ENCODE results near the gene BCLAF3.

BCLAF3 gene

GRCh38 chrX:19990556-19991349 is at the start of gene BCLAF3:
BCLAF3 (minus strand) TSS chrX:19991061; CDS start chrX:19970264, 20,797 bp downstream.
- peak; percentile 84 for DNase-seq

- no peak for DNase-seq
Observed at GRCh38 chrX:20038966-20039365, 48.1 kb upstream of the BCLAF3 start.

- no peak for DNase-seq
Observed at GRCh38 chrX:20037186-20037585, 46.3 kb upstream of the BCLAF3 start.

- DNase-seq = no peak
Observed at GRCh38 chrX:20032201-20032600, 41.3 kb upstream of the BCLAF3 start.

GRCh38 chrX:20029728-20030127 is 38.9 kb upstream of the BCLAF3 start:
- DNase-seq = no peak

GRCh38 chrX:20028588-20028987 is 37.7 kb upstream of the BCLAF3 start:
- DNase-seq = no peak

- DNase-seq = no peak
Observed at GRCh38 chrX:20026278-20026677, 35.4 kb upstream of the BCLAF3 start.

- no peak for DNase-seq
Observed at GRCh38 chrX:20019672-20020365, 29.0 kb upstream of the BCLAF3 start.

- DNase-seq = no peak
Observed at GRCh38 chrX:20016616-20016945, 25.7 kb upstream of the BCLAF3 start.

GRCh38 chrX:20015945-20016615 is 25.2 kb upstream of the BCLAF3 start:
- no peak for DNase-seq

- no peak for DNase-seq
Observed at GRCh38 chrX:20015422-20015821, 24.6 kb upstream of the BCLAF3 start.

GRCh38 chrX:20011608-20012007 is 20.7 kb upstream of the BCLAF3 start:
- DNase-seq = no peak

GRCh38 chrX:20007962-20008622 is 17.2 kb upstream of the BCLAF3 start:
- no peak for DNase-seq

GRCh38 chrX:20005883-20006282 is 15.0 kb upstream of the BCLAF3 start:
- no peak for DNase-seq

GRCh38 chrX:20001588-20001987 is 10.7 kb upstream of the BCLAF3 start:
- no peak for DNase-seq

- DNase-seq = no peak
Observed at GRCh38 chrX:19991350-19991718, 473 bp upstream of the BCLAF3 start.

GRCh38 chrX:19990151-19990555 is 708 bp downstream of the BCLAF3 start:
- DNase-seq = no peak

GRCh38 chrX:19987856-19988255 is 3.0 kb downstream of the BCLAF3 start:
- DNase-seq = no peak

GRCh38 chrX:19986531-19986930 is 4.3 kb downstream of the BCLAF3 start:
- DNase-seq = no peak

- no peak for DNase-seq
Observed at GRCh38 chrX:19981947-19982346, 8.9 kb downstream of the BCLAF3 start.

- DNase-seq = no peak
Observed at GRCh38 chrX:19975845-19976244, 15.0 kb downstream of the BCLAF3 start.

- no peak for DNase-seq
Observed at GRCh38 chrX:19972984-19973383, 17.9 kb downstream of the BCLAF3 start.

- DNase-seq = no peak
Observed at GRCh38 chrX:19968276-19968675, 22.6 kb downstream of the BCLAF3 start.

- DNase-seq = no peak
Observed at GRCh38 chrX:19966056-19966455, 24.8 kb downstream of the BCLAF3 start.
